GM12892 (cell line): ENCODE results near the gene ARHGEF4.

Source experiments
- DNase-seq: peaks from one replicate; pipeline ENCODE4 v3.0.0; 2011; ENCODE audit not compliant: insufficient read length
- FAIRE-seq: peaks from 2 replicates; lab custom pipeline; 2011; peaks lifted over from hg19 to GRCh38; lab: Jason Lieb, UNC
- POLR2A ChIP-seq: IDR thresholded peaks from 2 replicates; pipeline ENCODE4 v1.6.1; 2011; ENCODE audit warnings: low read depth, low read length, control low read depth
- POLR2AphosphoS5 ChIP-seq: IDR thresholded peaks from 2 replicates; pipeline ENCODE4 v1.6.1; 2011; ENCODE audit warnings: low read depth, low read length, control low read depth
- TAF1 ChIP-seq: IDR thresholded peaks from 2 replicates; pipeline ENCODE4 v1.6.1; 2011; ENCODE audit warnings: low read depth, mild to moderate bottlenecking, control low read depth, low read length, borderline replicate concordance

The ARHGEF4 gene

GRCh38 chr2:130963849-130964793, 127.4 kb downstream of the ARHGEF4 start:
- TF ChIP-seq POLR2AphosphoS5 (no peak), TAF1 (no peak), POLR2A (no peak)
- DNase-seq (peak; percentile 29), FAIRE-seq (no peak)

DNA sequence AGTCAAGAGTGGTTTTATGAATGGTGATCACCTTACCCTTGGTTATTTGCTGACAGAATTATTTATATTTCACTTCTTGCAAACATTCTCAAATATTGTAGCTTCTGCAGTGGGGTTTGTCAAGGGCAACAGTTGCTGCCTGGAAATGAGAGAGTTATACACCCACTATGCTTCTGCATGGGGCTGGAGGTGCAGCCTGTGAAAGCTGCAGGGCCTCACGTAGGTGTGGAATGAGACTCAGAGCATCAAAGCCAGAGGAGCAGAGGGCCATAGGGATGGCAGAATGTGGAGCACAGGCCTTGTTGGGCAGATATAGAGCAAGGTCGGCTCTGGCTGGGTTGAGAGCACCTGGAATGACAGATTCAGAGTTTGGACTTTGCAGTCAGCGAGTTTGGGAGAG, 128.2 kb downstream of the ARHGEF4 start:
- TF ChIP-seq POLR2AphosphoS5 (no peak), TAF1 (no peak), POLR2A (no peak)
- DNase-seq (no peak), FAIRE-seq (no peak)

DNA sequence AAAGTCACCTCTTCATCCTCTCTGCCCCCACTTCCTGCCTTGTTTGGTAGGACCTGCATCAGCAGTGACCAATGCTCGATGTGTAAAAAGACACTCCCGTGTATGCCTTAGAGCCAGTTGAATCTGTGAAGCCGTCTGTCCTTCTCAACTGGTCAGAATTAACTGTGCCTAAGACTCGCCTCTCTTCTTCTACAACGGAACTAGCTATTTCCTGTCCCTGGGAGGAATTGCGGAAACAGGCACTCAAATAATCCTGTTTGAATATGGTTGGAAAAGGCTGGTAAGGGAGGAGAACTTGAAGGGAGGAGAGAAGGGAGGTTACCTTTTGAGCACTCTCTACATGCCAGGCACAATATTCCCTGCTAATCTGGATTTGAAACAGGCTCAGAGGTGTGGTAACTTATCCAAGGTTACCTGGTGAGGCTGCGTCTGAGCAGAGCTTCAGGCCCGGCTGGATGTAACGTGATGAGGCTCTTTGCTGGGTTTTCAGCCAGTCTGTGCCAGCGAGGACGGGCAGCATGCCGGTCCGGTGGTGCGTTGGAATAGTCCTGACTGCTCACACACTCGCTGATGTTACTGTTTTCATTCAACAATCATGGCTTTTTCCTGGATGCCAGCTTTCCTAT, 129.5 kb downstream of the ARHGEF4 start:
- TF ChIP-seq POLR2AphosphoS5: no peak
- no peak for FAIRE-seq
- DNase-seq: no peak

DNA sequence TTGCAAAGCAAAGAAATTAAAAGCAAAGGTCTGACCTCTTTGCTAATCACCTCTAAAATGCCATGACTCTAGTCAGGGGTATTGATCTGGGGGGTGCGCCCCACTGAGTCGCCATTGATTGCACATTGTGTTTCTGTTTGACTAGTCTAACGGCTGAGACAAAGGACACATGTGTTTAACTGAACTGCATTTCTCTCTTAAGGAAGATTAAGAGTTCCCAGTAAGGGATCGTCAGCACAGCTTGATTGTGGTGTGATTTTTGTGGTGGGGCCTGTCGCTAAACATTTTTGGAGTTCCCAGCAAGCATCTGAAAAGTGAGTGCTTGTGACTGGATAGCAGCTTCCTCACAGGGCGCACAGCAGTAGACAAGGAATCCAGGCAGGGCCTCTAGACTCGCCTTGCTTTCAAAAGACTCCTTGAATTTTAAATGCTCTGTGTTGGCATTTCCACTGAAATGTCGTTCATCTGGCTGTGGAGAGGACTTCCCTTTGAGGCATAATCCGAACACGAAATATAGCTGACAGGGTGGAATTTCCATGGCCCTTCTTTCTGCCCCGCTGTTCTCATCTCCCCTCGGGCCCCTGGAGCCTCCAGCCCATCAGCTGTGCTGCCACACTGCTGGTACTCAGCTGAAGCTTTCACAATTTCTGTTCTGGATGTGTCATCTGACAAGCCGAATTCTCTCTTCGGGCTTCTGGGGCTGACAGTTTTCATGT, 130.2 kb downstream of the ARHGEF4 start:
- TF ChIP-seq POLR2A (no peak), TAF1 (no peak), POLR2AphosphoS5 (no peak)
- DNase-seq: no peak
- no peak for FAIRE-seq

DNA sequence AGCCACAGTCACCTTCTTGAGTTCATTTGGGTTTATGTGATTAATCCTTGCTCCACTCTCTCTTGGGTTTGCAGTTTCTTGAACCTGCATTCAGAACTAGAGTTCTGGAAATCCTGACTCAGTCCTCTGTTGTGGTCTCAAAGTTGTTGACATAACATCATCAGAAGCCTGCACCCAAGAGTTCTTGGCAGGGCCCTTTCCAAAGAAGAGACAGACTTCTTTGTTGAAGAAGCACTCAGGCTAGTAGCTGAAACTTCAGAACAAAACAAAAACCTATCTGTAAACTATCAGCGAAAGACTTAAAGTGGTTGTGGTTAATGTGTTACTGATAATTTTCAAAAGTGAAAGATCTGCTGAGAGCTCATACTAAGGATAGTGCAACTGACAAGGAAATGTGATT, 135.7 kb downstream of the ARHGEF4 start:
- TF ChIP-seq TAF1 (no peak), POLR2AphosphoS5 (no peak), POLR2A (no peak)
- DNase-seq (no peak), FAIRE-seq (no peak)

DNA sequence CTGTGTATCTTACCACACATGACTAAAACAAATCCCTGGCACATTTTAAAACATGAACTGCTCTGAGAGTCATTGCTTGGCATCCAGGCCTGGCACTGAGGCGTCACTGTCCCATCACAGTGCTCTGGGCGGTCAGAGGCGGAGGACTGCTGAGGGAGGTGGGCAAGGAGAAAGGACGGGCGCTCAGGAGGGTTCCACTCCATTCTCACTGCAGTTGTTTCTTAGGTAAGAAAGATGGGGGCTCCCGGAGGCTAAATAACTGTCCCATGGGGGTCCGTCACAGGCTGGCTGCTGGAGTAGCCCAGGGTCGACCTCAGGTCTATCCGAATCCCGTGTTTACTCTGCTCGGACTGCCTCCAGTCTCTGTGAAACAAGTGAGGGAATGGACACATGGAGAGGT, 139.0 kb downstream of the ARHGEF4 start:
- DNase-seq: no peak
- no peak for FAIRE-seq
- TF ChIP-seq POLR2AphosphoS5 (no peak), POLR2A (no peak), TAF1 (no peak)

DNA sequence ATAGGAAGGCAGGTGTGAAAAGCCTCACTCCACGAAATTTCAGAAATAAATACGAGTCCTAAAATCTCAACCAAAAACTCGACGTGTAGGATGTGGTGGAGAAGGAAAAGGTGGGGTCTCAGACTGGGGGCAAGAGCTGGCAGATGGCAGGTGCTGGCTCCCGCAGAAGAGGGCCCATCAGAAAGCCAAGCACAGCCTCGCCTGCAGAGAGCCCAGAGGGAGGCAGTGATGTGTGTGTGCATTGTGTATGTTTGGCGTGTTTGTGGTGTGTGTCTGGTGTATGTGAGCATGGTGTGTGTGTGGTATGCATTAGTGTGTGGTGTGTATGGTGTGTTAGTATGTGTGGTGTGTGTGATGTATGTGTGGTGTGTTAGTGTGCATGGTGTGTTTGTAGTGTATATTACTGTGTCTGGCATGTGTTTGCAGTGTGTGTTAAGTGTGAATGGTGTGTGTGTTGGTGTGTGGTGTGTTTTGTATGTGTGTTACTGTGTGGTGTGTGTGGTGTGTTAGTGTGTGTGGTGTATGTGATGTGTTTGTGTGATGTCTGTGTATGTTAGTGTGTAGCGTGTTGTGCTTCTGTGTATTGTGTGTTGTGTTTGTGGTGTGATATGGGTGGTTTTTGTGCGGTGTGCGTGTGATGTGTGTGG, 140.0 kb downstream of the ARHGEF4 start:
- TF ChIP-seq POLR2A (no peak), POLR2AphosphoS5 (no peak), TAF1 (no peak)
- no peak for FAIRE-seq
- no peak for DNase-seq

DNA sequence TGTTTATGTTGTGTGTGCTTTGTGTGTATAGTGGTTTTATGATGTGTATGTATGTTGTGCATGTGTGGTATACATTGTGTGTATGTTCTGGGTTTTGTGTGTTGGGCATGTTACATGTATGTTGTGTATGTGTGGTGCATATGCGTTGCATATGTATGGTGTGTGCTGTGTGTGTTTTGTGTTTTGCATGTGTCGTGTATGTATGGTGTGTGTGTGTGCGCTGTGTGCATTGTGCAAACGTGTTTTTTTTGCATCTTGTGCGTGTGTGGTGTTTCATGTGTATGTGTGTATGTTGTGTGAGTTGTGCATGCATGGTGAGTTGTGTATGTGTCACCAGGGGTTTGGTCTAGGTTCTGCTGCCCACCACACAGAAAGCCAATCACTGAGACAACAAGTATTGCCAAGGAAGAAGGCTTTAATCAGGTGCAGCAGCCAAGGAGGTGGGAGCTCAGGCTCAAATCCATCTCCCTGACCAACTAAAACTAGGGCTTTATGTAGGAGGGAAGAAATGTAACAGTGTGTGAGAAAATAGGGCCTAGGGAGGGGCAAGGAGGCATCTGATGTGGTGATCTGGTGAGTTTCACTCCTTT, 140.8 kb downstream of the ARHGEF4 start:
- DNase-seq: no peak
- no peak for FAIRE-seq
- TF ChIP-seq POLR2A (no peak), POLR2AphosphoS5 (no peak), TAF1 (no peak)

DNA sequence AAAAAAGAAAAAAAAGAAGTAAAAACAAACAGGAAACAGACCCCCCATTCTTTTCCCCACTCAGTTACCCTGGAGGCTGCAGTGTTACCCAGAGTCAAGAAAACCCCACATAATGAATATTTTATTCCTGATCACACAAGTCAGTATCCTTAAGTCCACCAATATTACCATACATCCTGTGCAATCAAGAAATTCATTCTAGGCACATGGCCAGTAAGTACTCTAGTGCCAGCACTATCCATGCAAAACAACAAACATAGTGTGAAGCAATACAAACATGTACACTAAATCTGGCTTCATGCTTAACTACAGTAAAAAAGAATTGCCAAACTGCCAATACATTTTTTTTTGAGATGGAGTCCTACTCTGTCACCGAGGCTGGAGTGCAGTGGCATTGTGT, 145.0 kb downstream of the ARHGEF4 start:
- DNase-seq (no peak), FAIRE-seq (no peak)
- TF ChIP-seq POLR2AphosphoS5 (no peak), TAF1 (no peak), POLR2A (no peak)

- no peak for DNase-seq
- FAIRE-seq: no peak
- TF ChIP-seq POLR2A: no peak
- TF ChIP-seq POLR2AphosphoS5: no peak
- TF ChIP-seq TAF1: no peak
Observed at GRCh38 chr2:130985206-130985780, 148.6 kb downstream of the ARHGEF4 start.

- no peak for TF ChIP-seq POLR2AphosphoS5
- no peak for TF ChIP-seq POLR2A
- TF ChIP-seq TAF1: no peak
- FAIRE-seq: no peak
- DNase-seq: no peak
Observed at GRCh38 chr2:130985831-130986649, 149.3 kb downstream of the ARHGEF4 start.
